K562 (cell line): ENCODE data around the gene SPEF1. TPM values are rescaled to one million over a fixed set of nuclear protein-coding genes. Genes with fewer than 3 reads are reported as not detected.

Experiments
- ARID2 ChIP-seq: fragments of 450-650 bp; IDR thresholded peaks from 2 replicates; pipeline ENCODE4 v1.6.1; 2017; ENCODE audit warnings: antibody characterized with exemption, mild to moderate bottlenecking
- CAMTA2 ChIP-seq: fragments of 250-450 bp; sonication (Bioruptor Pico); conservative IDR thresholded peaks from 2 replicates; pipeline ENCODE4 v1.5.1; 2022
- CHD2 ChIP-seq: IDR thresholded peaks from 2 replicates; pipeline ENCODE4 v1.6.1; 2011; ENCODE audit warnings: low read depth, low read length
- CUX1 ChIP-seq: fragments of 200-800 bp; sonication (Bioruptor generic); IDR thresholded peaks from 2 replicates; pipeline ENCODE4 v1.6.1; 2016; ENCODE audit warnings: missing genetic modification characterization, missing compliant biosample characterization
- NFIC ChIP-seq: fragments of 450-650 bp; IDR thresholded peaks from 2 replicates; pipeline ENCODE4 v1.6.1; 2017; ENCODE audit warnings: mild to moderate bottlenecking, inconsistent platforms
- PBX2 ChIP-seq, 2 experiments: IDR thresholded peaks in 1 of 2; conservative IDR thresholded peaks in 1 of 2; 2 replicates each; pipeline ENCODE4 v1.6.1; 2016; ENCODE audit warnings: low read depth in 2 of 2, mild to moderate bottlenecking in 1 of 2, missing compliant biosample characterization in 1 of 2, missing genetic modification characterization in 1 of 2, moderate library complexity in 1 of 2
- ZNF23 ChIP-seq: fragments of 250-450 bp; sonication (Bioruptor Pico); IDR thresholded peaks from 2 replicates; pipeline ENCODE4 v1.4.0; 2020; ENCODE audit warnings: mild to moderate bottlenecking
- ZNF282 ChIP-seq: sonication (generic); formaldehyde crosslinking; IDR thresholded peaks from 2 replicates; pipeline ENCODE4 v1.8.1; 2023; ENCODE audit warnings: missing genetic modification reagents
- ZNF407 ChIP-seq: fragments of 450-650 bp; IDR thresholded peaks from 2 replicates; pipeline ENCODE4 v1.6.1; 2016; ENCODE audit warnings: low read depth
- polyA plus RNA-seq, 8 experiments: library from polyadenylated mRNA; depleted of rRNA in 4 of 8; stranded (reverse) in 5 of 8; unstranded in 3 of 8; fragments of >200 nt; fragmentation: Nextera tagmentation in 2 of 8; fragmentation: Illumina TruSeq in 1 of 8; extraction: Ambion mirVana in 2 of 8; extraction: Trizol in 1 of 8; gene quantifications; 2 replicates each; pipeline versions ENCODE4 v1.2.1 to v1.2.3, GENCODE V29; 2011 to 2014; ENCODE audit warnings: inconsistent platforms in 1 of 8, missing spikeins in 1 of 8
- total RNA-seq, 7 experiments: library from RNA; depleted of rRNA in 6 of 7; stranded (reverse); fragments of >200 nt in 6 of 7; fragmentation: Illumina TruSeq in 2 of 7; extraction: Trizol in 2 of 7; gene quantifications; 2 replicates each; pipeline versions ENCODE4 v1.2.1 to v1.2.3, GENCODE V29; 2011 to 2021; ENCODE audit warnings: low replicate concordance in 1 of 7

Gene SPEF1
- total and polyA plus RNA-seq, 9 of the 15 experiments (the other 6 are each of a cell fraction or from before 2014, with no cell fraction given) = not detected

GRCh38 chr20:3744806-3745685 lies 36.2 kb downstream of the SPEF1 start (continued):
- no peak for TF ChIP-seq PBX2 (CRISPR knock-in tag; IDR thresholded peaks at IDR 0.05; ENCODE audit: low read depth)
- no peak for TF ChIP-seq PBX2 (tag; conservative IDR thresholded peaks at IDR 0.05; ENCODE audit: low read depth)
- no peak for TF ChIP-seq NFIC
- TF ChIP-seq ZNF23 (CRISPR knock-in tag) = no peak
- no peak for TF ChIP-seq ZNF407
- no peak for TF ChIP-seq CAMTA2 (CRISPR knock-in tag)
- no peak for TF ChIP-seq CHD2
- no peak for TF ChIP-seq ARID2
- TF ChIP-seq CUX1 (CRISPR knock-in tag) = no peak
- TF ChIP-seq ZNF282 (CRISPR knock-in tag) = no peak
